SK-N-MC (cell line): ENCODE results near the gene GNRH2.

Source experiments
- EZH2 ChIP-seq: fragments of 200-600 bp; sonication (generic); IDR thresholded peaks from one replicate; pipeline ENCODE4 v1.6.1; 2017; ENCODE audit warnings: antibody characterized with exemption
- POLR2AphosphoS5 ChIP-seq: IDR thresholded peaks from 2 replicates; pipeline ENCODE4 v1.6.1; 2012; ENCODE audit warnings: mild to moderate bottlenecking, low read depth, low read length, borderline replicate concordance

GRCh38 chr20:3093861-3094361 lies 50.5 kb downstream of the GNRH2 start:
- TF ChIP-seq POLR2AphosphoS5 (no peak), EZH2 (no peak)
